Measurements from ENCODE around the gene CDKN1C. TPM values are rescaled to one million over a fixed set of nuclear protein-coding genes. Genes with fewer than 3 reads are reported as not detected.

CDKN1C gene
- total and polyA plus RNA-seq, 7 experiments from 2014 or later, result 0.35 to 36.0 (median 3.9) TPM

GRCh38 chr11:2892215-2892966 lies 6.8 kb upstream of the CDKN1C start:
- DNase-seq (peak; percentile 48 to 78 (median 67)), ATAC-seq (peak; percentile 73)
- H3K4me1 Mint-ChIP-seq, result peaks cover 15 to 37% (median 25%) of the 10 kb centered on the region in 7 donors
- Histone ChIP-seq H3K4me3 (ENCODE audit: low read length) (peak overlapping the region; percentile 53), H3K27ac (ENCODE audit: low read depth, low read length) (peak overlapping the region; percentile 67), H3K36me3 (ENCODE audit: control insufficient read depth in 2 of 3, insufficient read depth in 3 of 3, low read length in 3 of 3) (no peaks in the 10 kb centered on the region), H3K9me3 (ENCODE audit: control insufficient read depth in 2 of 3, low read length in 3 of 3) (no peaks in the 10 kb centered on the region), H3K27me3 (ENCODE audit: control insufficient read depth in 2 of 2, insufficient read depth in 2 of 2, low read length in 2 of 2) (no peaks in the 10 kb centered on the region), H3K4me1 (ENCODE audit: control insufficient read depth in 2 of 2, insufficient read depth in 2 of 2, low read length in 2 of 2) (peaks cover 14 to 28% of the 10 kb centered on the region in 2 donors)
- intact Hi-C loops (cut with micrococcal nuclease), result loop anchor here (1.0 to 10.0 kb wide), 11 partner anchors 10 to 1038 kb away; partner anchors contain the start of genes C11orf21 (in 1 of the 2), LSP1 (in 1 of the 2), PHLDA2 (in 1 of the 2) and TSPAN32 (in 1 of the 2)
- ChIA-PET CTCF (interaction anchor here (0.7 to 9.4 kb wide), 11 partner anchors 11 to 492 kb away, joined by 3 to 197 read pairs (median 5); partner anchors contain the start of genes PHLDA2 and TSSC4), POLR2A (interaction anchor here (0.8 to 3.2 kb wide), 11 partner anchors 11 to 590 kb away, joined by 3 to 24 read pairs (median 4); partner anchors contain the start of genes TSPAN32 and TSSC4)
- H3K27ac Mint-ChIP-seq, result peak overlapping the region; percentile 78 to 89 (median 84)
- H3K4me3 Mint-ChIP-seq, result peak overlapping the region; percentile 58 to 85 (median 76)
- H3K36me3 Mint-ChIP-seq, result no peaks in the 10 kb centered on the region
- H3K9me3 Mint-ChIP-seq, result no peaks in the 10 kb centered on the region
- peaks cover 0 to 6% (median 0%) of the 10 kb centered on the region in 5 donors for H3K27me3 Mint-ChIP-seq

GRCh38 chr11:2891326-2892214 lies 6.0 kb upstream of the CDKN1C start:
- ChIA-PET CTCF (interaction anchor here (0.7 to 9.4 kb wide), 9 partner anchors 10 to 585 kb away, joined by 3 to 197 read pairs (median 5); partner anchors contain the start of gene PHLDA2), POLR2A (interaction anchor here (0.7 to 3.2 kb wide), 9 partner anchors 7 to 589 kb away, joined by 3 to 24 read pairs (median 3); partner anchors contain the start of gene TSPAN32)
- Histone ChIP-seq H3K27me3 (ENCODE audit: control insufficient read depth in 2 of 2, insufficient read depth in 2 of 2, low read length in 2 of 2) (no peaks in the 10 kb centered on the region), H3K27ac (ENCODE audit: low read depth, low read length) (peak overlapping the region; percentile 67), H3K36me3 (ENCODE audit: control insufficient read depth in 2 of 3, insufficient read depth in 3 of 3, low read length in 3 of 3) (no peaks in the 10 kb centered on the region), H3K4me3 (ENCODE audit: low read length) (peak overlapping the region; percentile 53), H3K9me3 (ENCODE audit: control insufficient read depth in 2 of 3, low read length in 3 of 3) (no peaks in the 10 kb centered on the region), H3K4me1 (ENCODE audit: control insufficient read depth in 2 of 2, insufficient read depth in 2 of 2, low read length in 2 of 2) (peaks cover 14 to 28% of the 10 kb centered on the region in 2 donors)
- peaks cover 15 to 45% (median 32%) of the 10 kb centered on the region in 7 donors for H3K4me1 Mint-ChIP-seq
- H3K27ac Mint-ChIP-seq, result peak overlapping the region in 8 of 9 donors; percentile 78 to 89 (median 84)
- H3K36me3 Mint-ChIP-seq, result no peaks in the 10 kb centered on the region
- intact Hi-C loops (cut with micrococcal nuclease), result loop anchor here (1.0 to 10.0 kb wide), 11 partner anchors 11 to 1037 kb away; partner anchors contain the start of genes C11orf21 (in 1 of the 2), LSP1 (in 1 of the 2), PHLDA2 (in 1 of the 2) and TSPAN32 (in 1 of the 2)
- H3K9me3 Mint-ChIP-seq, result no peaks in the 10 kb centered on the region
- ATAC-seq (no peak), DNase-seq (peak in 1 of 9 donors; percentile 51)
- H3K4me3 Mint-ChIP-seq, result peak overlapping the region; percentile 51 to 85 (median 74)
- H3K27me3 Mint-ChIP-seq, result peaks cover 0 to 14% (median 0%) of the 10 kb centered on the region in 5 donors

- peaks cover 8 to 46% (median 31%) of the 10 kb centered on the region in 7 donors for H3K4me1 Mint-ChIP-seq
- H3K4me1 ChIP-seq (ENCODE audit: control insufficient read depth in 2 of 2, insufficient read depth in 2 of 2, low read length in 2 of 2), result peaks cover 14 to 28% of the 10 kb centered on the region in 2 donors
- no peaks in the 10 kb centered on the region for H3K36me3 Mint-ChIP-seq
- peaks cover 0 to 15% (median 0%) of the 10 kb centered on the region in 5 donors for H3K27me3 Mint-ChIP-seq
- H3K9me3 ChIP-seq (ENCODE audit: control insufficient read depth in 2 of 3, low read length in 3 of 3), result no peaks in the 10 kb centered on the region
- intact Hi-C loops (cut with micrococcal nuclease), result loop anchor here (5.0 to 10.0 kb wide), 3 partner anchors 487 to 1036 kb away; partner anchors contain the start of genes C11orf21 (in 1 of the 2), LSP1 (in 1 of the 2), TSPAN32 (in 1 of the 2) and ZNF195 (in 1 of the 2)
- no peaks in the 10 kb centered on the region for H3K36me3 ChIP-seq (ENCODE audit: control insufficient read depth in 2 of 3, insufficient read depth in 3 of 3, low read length in 3 of 3)
- ChIA-PET POLR2A (interaction anchor here (0.7 to 3.2 kb wide), 6 partner anchors 8 to 444 kb away, joined by 3 to 24 read pairs (median 4); no protein-coding TSS in a partner anchor), CTCF (interaction anchor here (0.7 to 9.4 kb wide), 5 partner anchors 9 to 584 kb away, joined by 3 to 197 read pairs (median 3); a partner anchor contains a TSS)
- H3K4me3 Mint-ChIP-seq, result peak overlapping the region in 4 of 10 donors; percentile 74 to 81 (median 78)
- H3K27ac Mint-ChIP-seq, result peak overlapping the region in 7 of 9 donors; percentile 28 to 89 (median 83)
- ATAC-seq (no peak), DNase-seq (no peak)
- peak overlapping the region; percentile 67 for H3K27ac ChIP-seq (ENCODE audit: low read depth, low read length)
- no peak overlapping the region for H3K4me3 ChIP-seq (ENCODE audit: low read length)
- H3K27me3 ChIP-seq (ENCODE audit: control insufficient read depth in 2 of 2, insufficient read depth in 2 of 2, low read length in 2 of 2), result no peaks in the 10 kb centered on the region
- H3K9me3 Mint-ChIP-seq, result no peaks in the 10 kb centered on the region
Measured at GRCh38 chr11:2890466-2891294, 5.1 kb upstream of the CDKN1C start.

- Mint-ChIP-seq H3K36me3 (no peaks in the 10 kb centered on the region), H3K9me3 (no peaks in the 10 kb centered on the region), H3K27me3 (peaks cover 0 to 18% (median 0%) of the 10 kb centered on the region in 5 donors), H3K4me1 (peaks cover 6 to 46% (median 33%) of the 10 kb centered on the region in 7 donors), H3K4me3 (peak overlapping the region in 2 of 10 donors; percentile 25 to 39), H3K27ac (peak overlapping the region in 7 of 9 donors; percentile 28 to 77 (median 69))
- no peak for ATAC-seq
- POLR2A ChIA-PET, result interaction anchor here (2.1 to 3.9 kb wide), 2 partner anchors 9 to 357 kb away, joined by 5 to 19 read pairs; no protein-coding TSS in a partner anchor
- CTCF ChIA-PET, result interaction anchor here (0.7 to 9.4 kb wide), 7 partner anchors 9 to 361 kb away, joined by 3 to 197 read pairs (median 4); no protein-coding TSS in a partner anchor
- no peak for DNase-seq
- intact Hi-C loops (cut with micrococcal nuclease), result loop anchor here (2.0 to 10.0 kb wide), 10 partner anchors 103 to 1035 kb away; partner anchors contain the start of genes C11orf21 (in 2 of the 2), TSPAN32 (in 2 of the 2), CD81 (in 1 of the 2) and KCNQ1 (in 1 of the 2)
- Histone ChIP-seq H3K4me3 (ENCODE audit: low read length) (no peak overlapping the region), H3K27me3 (ENCODE audit: control insufficient read depth in 2 of 2, insufficient read depth in 2 of 2, low read length in 2 of 2) (no peaks in the 10 kb centered on the region), H3K36me3 (ENCODE audit: control insufficient read depth in 2 of 3, insufficient read depth in 3 of 3, low read length in 3 of 3) (peaks cover 0 to 5% (median 0%) of the 10 kb centered on the region in 3 experiments), H3K9me3 (ENCODE audit: control insufficient read depth in 2 of 3, low read length in 3 of 3) (no peaks in the 10 kb centered on the region), H3K4me1 (ENCODE audit: control insufficient read depth in 2 of 2, insufficient read depth in 2 of 2, low read length in 2 of 2) (peaks cover 14 to 28% of the 10 kb centered on the region in 2 donors), H3K27ac (ENCODE audit: low read depth, low read length) (no peak overlapping the region)
Measured at GRCh38 chr11:2889362-2890273, 4.0 kb upstream of the CDKN1C start.
